CD4-positive, alpha-beta T cell (primary cell): ENCODE data around the gene CTCFL. TPM values are rescaled to one million over a fixed set of nuclear protein-coding genes. Genes with fewer than 3 reads are reported as not detected.
A peak's percentile ranks its signal among the peaks of the same experiment; 100 is the strongest.

Source experiments
- ATAC-seq: fragments of 200-7000 bp; cut with Tn5 transposase; one replicate; pipeline ENCODE4 v1.10.0; 2022; ENCODE audit warnings: mild to moderate bottlenecking; ENCODE audit not compliant: poor library complexity
- CTCF ChIA-PET: fragments of 350-600 bp; sonication (Branson Sonifier 250); formaldehyde crosslinking; loops from one replicate; lab custom pipeline; 2021; ENCODE audit warnings: antibody characterized with exemption, inconsistent platforms; lab: Charles Lee
- POLR2A ChIA-PET: fragments of 350-600 bp; sonication (Branson Sonifier 250); formaldehyde crosslinking; loops from one replicate; lab custom pipeline; 2021; ENCODE audit warnings: antibody characterized with exemption, inconsistent platforms; lab: Charles Lee
- DNase-seq, 14 experiments: peaks; one replicate each; pipeline ENCODE4 v3.0.0-alpha.2; 2013 to 2020; ENCODE audit warnings: mixed read lengths in 2 of 14
- H3K27ac ChIP-seq, 2 donors: one replicate each; pipeline versions ENCODE4 v1.5.1 to v1.7.0; 2013; ENCODE audit warnings: low read length in 2 of 2, low read depth in 1 of 2, mild to moderate bottlenecking in 1 of 2
- H3K27me3 ChIP-seq, 2 experiments: 1 replicate in 1 of 2; 2 replicates in 1 of 2; pipeline versions ENCODE4 v1.6.1 to v1.7.0; 2013; ENCODE audit warnings: low read length in 2 of 2, control low read depth in 1 of 2, mild to moderate bottlenecking in 1 of 2, moderate library complexity in 1 of 2; ENCODE audit not compliant: insufficient read depth in 2 of 2, control insufficient read depth in 1 of 2
- H3K36me3 ChIP-seq: one replicate; pipeline ENCODE4 v1.6.1; 2013; ENCODE audit warnings: low read length, control low read depth; ENCODE audit not compliant: insufficient read depth
- H3K4me1 ChIP-seq: one replicate; pipeline ENCODE4 v1.6.1; 2013; ENCODE audit warnings: low read length, control low read depth; ENCODE audit not compliant: insufficient read depth
- H3K4me3 ChIP-seq: one replicate; pipeline ENCODE4 v1.5.1; 2013; ENCODE audit warnings: mild to moderate bottlenecking, low read length, moderate library complexity
- H3K9me3 ChIP-seq, 2 experiments: 1 replicate in 1 of 2; 2 replicates in 1 of 2; pipeline versions ENCODE4 v1.6.1 to v1.7.0; 2013; ENCODE audit warnings: low read length in 2 of 2, mild to moderate bottlenecking in 2 of 2, control low read depth in 1 of 2, moderate library complexity in 1 of 2; ENCODE audit not compliant: control insufficient read depth in 1 of 2, insufficient read depth in 1 of 2
- H3K27ac Mint-ChIP-seq: one replicate; pipeline ENCODE4 v1.8.0; 2020; ENCODE audit warnings: mixed read lengths
- H3K27me3 Mint-ChIP-seq: one replicate; pipeline ENCODE4 v1.8.0; 2021; ENCODE audit warnings: mixed read lengths
- H3K36me3 Mint-ChIP-seq: one replicate; pipeline ENCODE4 v1.8.0; 2021; ENCODE audit warnings: low read depth, mixed read lengths
- H3K4me1 Mint-ChIP-seq: one replicate; pipeline ENCODE4 v1.8.0; 2021; ENCODE audit warnings: low read depth, mixed read lengths
- H3K4me3 Mint-ChIP-seq: one replicate; pipeline ENCODE4 v1.8.0; 2020; ENCODE audit warnings: mild to moderate bottlenecking, mixed read lengths
- H3K9me3 Mint-ChIP-seq: one replicate; pipeline ENCODE4 v1.8.0; 2020; ENCODE audit warnings: mixed read lengths
- intact Hi-C, 2 experiments: fragments of 100-400 bp; cut with DNase I in 1 of 2; cut with micrococcal nuclease in 1 of 2; formaldehyde crosslinking; loops; one replicate each; pipeline versions ENCODE4 v1.15.1 to v1.9.0; 2023 to 2025; cut with DNase I, micrococcal nuclease
- total RNA-seq, 174 experiments: library from RNA in 2 of 174; stranded (reverse) in 2 of 174; gene quantifications; one replicate each; pipeline ENCODE4 v1.2.3 and lab custom pipeline; 2021 to 2026
- TF ChIP-seq, protein P1 (sequence below): fragments of 200-600 bp; IDR thresholded peaks from one replicate; pipeline ENCODE4 v1.8.0; 2022; ENCODE audit warnings: antibody characterized with exemption, mild to moderate bottlenecking

Gene CTCFL
- total RNA-seq, 2 experiments from 2014 or later = not detected

DNA sequence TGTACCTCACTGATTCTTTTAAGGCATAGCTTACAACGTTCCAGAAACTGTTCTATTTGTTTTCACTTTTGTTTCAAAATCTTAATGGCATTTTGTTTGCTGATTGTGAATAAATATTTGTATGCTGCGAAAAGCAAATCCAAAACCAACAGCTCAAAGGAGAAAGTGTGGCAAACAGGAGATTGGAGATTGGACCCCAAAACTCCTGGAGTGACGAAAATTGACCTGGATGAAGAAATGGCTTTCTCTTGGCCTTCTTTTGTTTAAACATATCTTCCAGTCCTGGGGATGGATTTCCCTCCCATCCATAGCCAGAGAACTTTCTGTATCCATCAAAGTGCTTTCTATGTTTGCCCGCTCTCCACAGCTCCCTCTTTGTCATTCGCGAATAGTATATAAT, 2.8 kb upstream of the CTCFL start:
- H3K4me1 Mint-ChIP-seq = no peaks in the 10 kb centered on the region
- POLR2A ChIA-PET = no interaction called here
- no peaks in the 10 kb centered on the region for H3K9me3 Mint-ChIP-seq
- no peak overlapping the region for H3K27ac Mint-ChIP-seq
- TF ChIP-seq, protein P1, sequence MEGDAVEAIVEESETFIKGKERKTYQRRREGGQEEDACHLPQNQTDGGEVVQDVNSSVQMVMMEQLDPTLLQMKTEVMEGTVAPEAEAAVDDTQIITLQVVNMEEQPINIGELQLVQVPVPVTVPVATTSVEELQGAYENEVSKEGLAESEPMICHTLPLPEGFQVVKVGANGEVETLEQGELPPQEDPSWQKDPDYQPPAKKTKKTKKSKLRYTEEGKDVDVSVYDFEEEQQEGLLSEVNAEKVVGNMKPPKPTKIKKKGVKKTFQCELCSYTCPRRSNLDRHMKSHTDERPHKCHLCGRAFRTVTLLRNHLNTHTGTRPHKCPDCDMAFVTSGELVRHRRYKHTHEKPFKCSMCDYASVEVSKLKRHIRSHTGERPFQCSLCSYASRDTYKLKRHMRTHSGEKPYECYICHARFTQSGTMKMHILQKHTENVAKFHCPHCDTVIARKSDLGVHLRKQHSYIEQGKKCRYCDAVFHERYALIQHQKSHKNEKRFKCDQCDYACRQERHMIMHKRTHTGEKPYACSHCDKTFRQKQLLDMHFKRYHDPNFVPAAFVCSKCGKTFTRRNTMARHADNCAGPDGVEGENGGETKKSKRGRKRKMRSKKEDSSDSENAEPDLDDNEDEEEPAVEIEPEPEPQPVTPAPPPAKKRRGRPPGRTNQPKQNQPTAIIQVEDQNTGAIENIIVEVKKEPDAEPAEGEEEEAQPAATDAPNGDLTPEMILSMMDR = no peak
- DNase-seq (no peak), ATAC-seq (no peak)
- intact Hi-C loops = no loop called here
- peaks cover 0 to 3% of the 10 kb centered on the region in 2 experiments for H3K27me3 ChIP-seq
- H3K36me3 ChIP-seq = no peaks in the 10 kb centered on the region
- no peak overlapping the region for H3K27ac ChIP-seq
- no peak overlapping the region for H3K4me3 ChIP-seq
- no peaks in the 10 kb centered on the region for H3K4me1 ChIP-seq
- H3K36me3 Mint-ChIP-seq = no peaks in the 10 kb centered on the region
- H3K4me3 Mint-ChIP-seq = no peak overlapping the region
- H3K9me3 ChIP-seq = peaks cover 0 to 5% of the 10 kb centered on the region in 2 experiments
- CTCF ChIA-PET = no interaction called here
- no peaks in the 10 kb centered on the region for H3K27me3 Mint-ChIP-seq

DNA sequence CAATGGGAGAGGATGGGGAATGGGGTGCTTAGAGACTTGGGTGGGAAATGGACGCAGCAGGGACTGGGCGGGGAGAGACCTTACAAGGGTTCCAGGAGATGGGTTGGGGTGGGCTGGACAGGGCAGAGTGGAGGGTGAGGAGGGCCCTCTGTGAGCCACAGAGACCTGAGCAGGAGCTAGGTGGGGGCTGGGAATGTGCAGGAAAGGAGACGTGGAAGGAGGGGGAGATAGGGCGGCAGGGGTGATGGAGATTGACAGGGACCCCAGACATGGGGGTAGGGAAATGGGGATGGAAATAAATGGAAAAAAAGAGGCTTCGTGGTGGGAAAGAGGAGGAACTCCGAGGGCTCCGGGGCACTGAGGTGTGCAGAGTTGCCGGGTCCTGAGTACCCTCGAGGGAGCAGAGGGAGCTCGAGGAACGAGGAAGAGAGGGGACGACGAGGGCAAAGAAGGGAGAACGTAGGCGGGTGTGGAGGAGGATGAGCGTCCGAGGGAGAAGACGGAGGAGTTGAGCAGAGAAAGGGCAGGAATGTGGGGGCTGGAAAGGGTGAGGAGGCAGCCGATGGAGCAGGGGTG, 2.0 kb upstream of the CTCFL start:
- Histone ChIP-seq H3K27ac (no peak overlapping the region), H3K27me3 (peaks cover 0 to under 1% of the 10 kb centered on the region in 2 experiments), H3K36me3 (no peaks in the 10 kb centered on the region), H3K4me3 (no peak overlapping the region), H3K4me1 (peaks cover 4% of the 10 kb centered on the region), H3K9me3 (peaks cover 0 to 5% of the 10 kb centered on the region in 2 experiments)
- intact Hi-C loops = no loop called here
- ATAC-seq (no peak), DNase-seq (no peak)
- no peaks in the 10 kb centered on the region for H3K9me3 Mint-ChIP-seq
- no peak overlapping the region for H3K27ac Mint-ChIP-seq
- ChIA-PET CTCF (no interaction called here), POLR2A (no interaction called here)
- no peak overlapping the region for H3K4me3 Mint-ChIP-seq
- H3K4me1 Mint-ChIP-seq = no peaks in the 10 kb centered on the region
- TF ChIP-seq, protein P1 = no peak
- no peaks in the 10 kb centered on the region for H3K27me3 Mint-ChIP-seq
- no peaks in the 10 kb centered on the region for H3K36me3 Mint-ChIP-seq

DNA sequence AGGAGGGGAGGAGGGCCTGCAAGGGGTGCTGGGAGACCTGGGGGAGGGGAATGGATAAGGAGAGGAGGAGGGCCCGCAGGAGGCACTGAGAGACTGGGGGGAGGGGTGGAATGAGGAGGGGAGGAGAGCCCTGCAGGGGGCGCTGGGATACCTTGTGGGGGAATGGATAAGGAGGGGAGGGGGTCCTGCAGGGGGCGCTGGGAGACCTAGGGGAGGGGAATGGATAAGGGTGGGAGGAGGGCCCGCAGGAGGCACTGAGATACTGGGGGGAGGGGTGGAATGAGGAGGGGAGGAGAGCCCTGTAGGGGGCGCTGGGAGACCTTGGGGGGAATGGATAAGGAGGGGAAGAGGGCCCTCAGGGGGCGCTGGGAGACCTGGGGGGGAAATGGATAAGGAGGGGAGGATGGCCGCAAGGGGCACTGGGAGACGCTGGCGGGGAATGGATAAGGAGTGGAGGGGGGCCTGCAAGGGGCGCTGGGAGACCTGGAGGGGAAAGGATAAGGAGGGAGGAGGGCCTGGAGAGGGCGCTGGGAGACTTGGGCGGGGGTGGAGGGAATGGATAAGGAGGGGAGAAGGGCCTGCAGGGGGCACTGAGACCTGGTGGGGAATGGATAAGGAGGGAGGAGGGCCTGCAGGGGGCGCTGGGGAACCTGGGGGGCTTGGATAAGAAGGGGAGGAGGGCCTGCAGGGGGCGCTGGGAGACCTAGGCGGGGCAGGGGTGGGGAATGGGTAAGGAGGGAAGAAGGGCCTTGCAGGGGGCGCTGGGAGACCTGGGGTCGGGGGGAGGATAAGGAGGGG, 1.3 kb upstream of the CTCFL start:
- H3K36me3 ChIP-seq = no peaks in the 10 kb centered on the region
- Mint-ChIP-seq H3K4me3 (no peak overlapping the region), H3K9me3 (no peaks in the 10 kb centered on the region), H3K4me1 (no peaks in the 10 kb centered on the region), H3K27me3 (no peaks in the 10 kb centered on the region), H3K36me3 (no peaks in the 10 kb centered on the region), H3K27ac (no peak overlapping the region)
- intact Hi-C loops = no loop called here
- H3K4me3 ChIP-seq = no peak overlapping the region
- H3K27me3 ChIP-seq = no peaks in the 10 kb centered on the region
- ChIA-PET POLR2A (no interaction called here), CTCF (no interaction called here)
- peaks cover 4% of the 10 kb centered on the region for H3K4me1 ChIP-seq
- H3K27ac ChIP-seq = no peak overlapping the region
- ATAC-seq = no peak
- H3K9me3 ChIP-seq = peaks cover 0 to 5% of the 10 kb centered on the region in 2 experiments
- DNase-seq = peak in 4 of 14 experiments; percentile 4 to 29 (median 10)
- TF ChIP-seq, protein P1 = no peak
